Fibroblast of skin of left quadriceps (primary cell): Measurements from ENCODE around the gene CCS.
A peak's percentile ranks its signal among the peaks of the same experiment; 100 is the strongest.
"Not testable (repeated sequence)": the region's sequence is repeated elsewhere in the genome, so short reads cannot be mapped to it uniquely, and the experiment has no call there.

Source experiments
- DNase-seq, 2 experiments: peaks; one replicate each; pipeline ENCODE4 v3.0.0-alpha.2; 2013; ENCODE audit warnings: low read depth in 2 of 2

CCS gene

GRCh38 chr11:66591175-66591574, 1.8 kb upstream of the CCS start:
- DNase-seq: no peak

- DNase-seq: no peak
Observed at GRCh38 chr11:66593303-66593635, 284 bp downstream of the CCS start.

GRCh38 chr11:66593650-66594049, 665 bp downstream of the CCS start:
- DNase-seq: no peak

- no peak for DNase-seq
Observed at GRCh38 chr11:66595245-66595904, 2.4 kb downstream of the CCS start.

- no peak for DNase-seq
Observed at GRCh38 chr11:66598993-66599392, 6.0 kb downstream of the CCS start.

GRCh38 chr11:66600219-66600618, 7.2 kb downstream of the CCS start:
- DNase-seq: no peak

GRCh38 chr11:66600631-66601233, 7.7 kb downstream of the CCS start:
- no peak for DNase-seq

GRCh38 chr11:66603072-66603471, 10.1 kb downstream of the CCS start:
- no peak for DNase-seq

- DNase-seq: no peak
Observed at GRCh38 chr11:66604155-66604554, 11.2 kb downstream of the CCS start.

GRCh38 chr11:66606608-66607007, 13.6 kb downstream of the CCS start:
- not testable (repeated sequence) for DNase-seq

- DNase-seq: peak; percentile 25 to 26
Observed at GRCh38 chr11:66607126-66607834, 14.3 kb downstream of the CCS start.

- no peak for DNase-seq
Observed at GRCh38 chr11:66609721-66610617, 17.0 kb downstream of the CCS start.

- DNase-seq: no peak
Observed at GRCh38 chr11:66612458-66612857, 19.5 kb downstream of the CCS start.

- no peak for DNase-seq
Observed at GRCh38 chr11:66614073-66614472, 21.1 kb downstream of the CCS start.

GRCh38 chr11:66616379-66617154, 23.6 kb downstream of the CCS start, which contains the start of gene RBM14:
Gene RBM14, plus strand, starts transcription at chr11:66616630. Its CDS starts 91 bp downstream, at chr11:66616721.
- DNase-seq: peak; percentile 99

- DNase-seq: peak in 1 of 2 experiments; percentile 6
Observed at GRCh38 chr11:66617155-66617834, 24.3 kb downstream of the CCS start.

GRCh38 chr11:66619080-66619554, 26.1 kb downstream of the CCS start:
- no peak for DNase-seq

- DNase-seq: no peak
Observed at GRCh38 chr11:66624450-66624849, 31.5 kb downstream of the CCS start.

- DNase-seq: no peak
Observed at GRCh38 chr11:66625041-66625751, 32.2 kb downstream of the CCS start.

- no peak for DNase-seq
Observed at GRCh38 chr11:66625752-66626149, 32.8 kb downstream of the CCS start.
